Astrocyte (in vitro differentiated cells and primary cell): ENCODE results near the gene SLC38A6. TPM values are rescaled to one million over a fixed set of nuclear protein-coding genes. Genes with fewer than 3 reads are reported as not detected.

Experiments
- DNase-seq: peaks from one replicate; pipeline ENCODE4 v3.0.0-alpha.2; 2010; ENCODE audit warnings: low read depth
- FAIRE-seq: peaks from 2 replicates; lab custom pipeline; 2011; peaks lifted over from hg19 to GRCh38; lab: Jason Lieb, UNC
- H2AFZ ChIP-seq: 2 replicates; pipeline ENCODE4 v1.6.0; 2012; ENCODE audit warnings: low read depth, low read length, inconsistent platforms
- H3K27ac ChIP-seq: 2 replicates; pipeline ENCODE4 v1.5.1; 2011; ENCODE audit warnings: low read depth, low read length, inconsistent platforms
- H3K27me3 ChIP-seq: 2 replicates; pipeline ENCODE4 v1.6.0; 2011; ENCODE audit warnings: low read length, inconsistent platforms; ENCODE audit not compliant: insufficient read depth
- H3K36me3 ChIP-seq: 2 replicates; pipeline ENCODE4 v1.5.1; 2011; ENCODE audit warnings: low read length, inconsistent platforms; ENCODE audit not compliant: insufficient read depth
- H3K4me1 ChIP-seq: 2 replicates; pipeline ENCODE4 v1.5.1; 2011; ENCODE audit warnings: low read length, inconsistent platforms; ENCODE audit not compliant: insufficient read depth
- H3K4me2 ChIP-seq: 2 replicates; pipeline ENCODE4 v1.6.0; 2012; ENCODE audit warnings: low read length, inconsistent platforms
- H3K4me3 ChIP-seq: 2 replicates; pipeline ENCODE4 v1.5.1; 2011; ENCODE audit warnings: low read depth, mild to moderate bottlenecking, low read length, inconsistent platforms; ENCODE audit not compliant: insufficient read depth
- H3K79me2 ChIP-seq: 2 replicates; pipeline ENCODE4 v1.6.0; 2012; ENCODE audit warnings: mild to moderate bottlenecking, low read length, inconsistent platforms; ENCODE audit not compliant: insufficient read depth
- H3K9ac ChIP-seq: 2 replicates; pipeline ENCODE4 v1.6.0; 2012; ENCODE audit warnings: mild to moderate bottlenecking, low read length, inconsistent platforms
- H3K9me3 ChIP-seq: 2 replicates; pipeline ENCODE4 v1.5.1; 2012; ENCODE audit warnings: low read depth, mild to moderate bottlenecking, low read length, inconsistent platforms; ENCODE audit not compliant: insufficient read depth
- H4K20me1 ChIP-seq: 2 replicates; pipeline ENCODE4 v1.6.0; 2012; ENCODE audit warnings: low read length, inconsistent platforms; ENCODE audit not compliant: insufficient read depth
- H3K27ac Mint-ChIP-seq: one replicate; pipeline ENCODE4 v1.8.0; 2021; ENCODE audit warnings: mild to moderate bottlenecking, mixed read lengths; ENCODE audit not compliant: unreplicated experiment
- H3K27me3 Mint-ChIP-seq: one replicate; pipeline ENCODE4 v1.8.0; 2021; ENCODE audit warnings: low read depth, mixed read lengths; ENCODE audit not compliant: unreplicated experiment
- H3K36me3 Mint-ChIP-seq: one replicate; pipeline ENCODE4 v1.8.0; 2021; ENCODE audit warnings: low read depth, mixed read lengths; ENCODE audit not compliant: unreplicated experiment
- H3K4me1 Mint-ChIP-seq: one replicate; pipeline ENCODE4 v1.8.0; 2021; ENCODE audit warnings: low read depth, mixed read lengths; ENCODE audit not compliant: unreplicated experiment
- H3K4me3 Mint-ChIP-seq: one replicate; pipeline ENCODE4 v1.8.0; 2021; ENCODE audit warnings: mild to moderate bottlenecking, moderate library complexity, mixed read lengths; ENCODE audit not compliant: unreplicated experiment
- H3K9me3 Mint-ChIP-seq: one replicate; pipeline ENCODE4 v1.8.0; 2021; ENCODE audit warnings: mild to moderate bottlenecking, mixed read lengths; ENCODE audit not compliant: unreplicated experiment
- CTCF ChIP-seq: IDR thresholded peaks from 2 replicates; pipeline ENCODE4 v1.5.1; 2011; ENCODE audit warnings: low read depth, mild to moderate bottlenecking, inconsistent platforms, low read length, moderate library complexity; ENCODE audit not compliant: insufficient read depth
- EZH2 ChIP-seq: IDR thresholded peaks from 2 replicates; pipeline ENCODE4 v1.6.1; 2012; ENCODE audit warnings: mild to moderate bottlenecking, low read length, inconsistent platforms; ENCODE audit not compliant: insufficient read depth
- total RNA-seq: library from RNA; stranded (reverse); gene quantifications from 2 replicates; pipeline ENCODE4 v1.2.1, GENCODE V29; 2021

SLC38A6 gene
- total RNA-seq, 1 donor from 2014 or later, result 14.9 TPM

DNA sequence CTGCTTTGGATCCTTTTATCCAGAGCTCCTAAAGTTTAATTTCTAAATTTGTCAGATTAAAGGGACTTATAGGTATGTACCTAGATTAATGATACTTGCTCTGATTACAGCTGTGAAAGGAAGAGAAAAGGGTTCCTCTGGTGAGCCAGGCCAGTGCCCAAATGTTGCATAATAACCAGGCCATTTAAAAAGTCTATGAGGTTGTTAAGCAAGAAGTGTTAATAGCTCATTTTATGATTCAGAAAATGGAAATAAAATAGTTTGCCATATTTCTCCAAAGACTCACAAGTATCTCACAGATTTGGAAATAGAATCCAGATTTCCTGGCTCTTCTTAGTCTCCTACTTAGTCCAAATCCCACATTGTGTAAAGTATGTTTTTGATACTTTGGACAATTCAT is 67.6 kb downstream of the SLC38A6 start:
- H3K9me3 Mint-ChIP-seq, result peaks cover 5% of the 10 kb centered on the region
- DNase-seq (no peak), FAIRE-seq (no peak)
- Histone ChIP-seq H2AFZ (no peak overlapping the region), H3K4me3 (no peak overlapping the region), H3K4me2 (no peak overlapping the region), H3K36me3 (peaks cover 8% of the 10 kb centered on the region), H3K27ac (no peak overlapping the region), H3K79me2 (no peaks in the 10 kb centered on the region), H4K20me1 (no peaks in the 10 kb centered on the region), H3K27me3 (no peaks in the 10 kb centered on the region), H3K9me3 (no peaks in the 10 kb centered on the region), H3K4me1 (no peaks in the 10 kb centered on the region), H3K9ac (no peak overlapping the region)
- H3K36me3 Mint-ChIP-seq, result peaks cover 9% of the 10 kb centered on the region
- TF ChIP-seq EZH2, result no peak
- no peak for TF ChIP-seq CTCF
- H3K27ac Mint-ChIP-seq, result no peak overlapping the region
- H3K27me3 Mint-ChIP-seq, result no peaks in the 10 kb centered on the region
- H3K4me1 Mint-ChIP-seq, result peaks cover 4% of the 10 kb centered on the region
- no peak overlapping the region for H3K4me3 Mint-ChIP-seq

DNA sequence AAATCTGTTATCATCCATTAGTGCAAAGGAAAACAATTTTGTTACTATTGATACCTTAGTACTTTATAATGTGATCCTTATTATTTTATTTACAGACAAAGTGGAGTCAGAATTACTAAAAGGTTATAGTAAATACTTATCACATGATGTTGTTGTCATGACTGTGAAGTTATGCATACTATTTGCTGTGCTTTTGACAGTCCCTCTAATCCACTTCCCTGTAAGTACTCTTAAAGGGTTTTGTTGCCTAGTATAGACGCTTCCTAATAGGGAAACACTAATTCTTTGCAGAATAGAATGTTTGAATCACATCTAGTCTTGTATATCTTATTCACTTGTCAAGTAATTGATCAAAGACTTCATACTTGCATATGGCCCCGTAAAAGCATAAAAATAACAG is 69.4 kb downstream of the SLC38A6 start:
- Mint-ChIP-seq H3K4me1 (peaks cover 4% of the 10 kb centered on the region), H3K36me3 (peaks cover 13% of the 10 kb centered on the region), H3K27ac (no peak overlapping the region), H3K27me3 (no peaks in the 10 kb centered on the region), H3K9me3 (peaks cover 7% of the 10 kb centered on the region), H3K4me3 (no peak overlapping the region)
- Histone ChIP-seq H3K27me3 (no peaks in the 10 kb centered on the region), H3K79me2 (no peaks in the 10 kb centered on the region), H2AFZ (no peak overlapping the region), H3K9ac (no peak overlapping the region), H3K36me3 (peaks cover 8% of the 10 kb centered on the region), H3K9me3 (no peaks in the 10 kb centered on the region), H3K27ac (no peak overlapping the region), H3K4me1 (no peaks in the 10 kb centered on the region), H3K4me3 (no peak overlapping the region), H3K4me2 (no peak overlapping the region), H4K20me1 (no peaks in the 10 kb centered on the region)
- no peak for DNase-seq
- no peak for FAIRE-seq
- TF ChIP-seq CTCF (no peak), EZH2 (no peak)

DNA sequence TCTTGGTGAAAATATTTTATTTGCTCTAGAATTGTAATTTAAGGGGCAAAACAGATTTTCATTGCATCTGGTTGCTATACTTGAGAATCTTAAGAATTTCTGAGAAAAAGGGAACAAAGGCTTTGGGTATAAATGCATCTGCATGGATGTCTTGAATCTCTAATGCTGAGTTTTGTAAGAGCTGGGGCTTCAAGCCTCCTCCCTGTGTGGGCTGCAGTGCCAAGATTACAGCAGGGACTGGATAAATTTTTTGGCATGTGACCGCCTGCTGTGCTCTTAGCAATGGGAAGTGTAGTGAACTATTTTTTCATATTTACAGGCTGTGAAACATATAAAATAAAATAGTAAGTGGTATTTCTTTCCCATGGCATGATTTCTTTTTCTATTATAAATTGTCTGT is 70.0 kb downstream of the SLC38A6 start:
- Histone ChIP-seq H3K9ac (no peak overlapping the region), H3K36me3 (peaks cover 6% of the 10 kb centered on the region), H3K4me1 (no peaks in the 10 kb centered on the region), H3K4me2 (no peak overlapping the region), H3K79me2 (no peaks in the 10 kb centered on the region), H3K27ac (no peak overlapping the region), H3K9me3 (no peaks in the 10 kb centered on the region), H3K27me3 (no peaks in the 10 kb centered on the region), H2AFZ (no peak overlapping the region), H4K20me1 (no peaks in the 10 kb centered on the region), H3K4me3 (no peak overlapping the region)
- DNase-seq (no peak), FAIRE-seq (no peak)
- peaks cover 4% of the 10 kb centered on the region for H3K4me1 Mint-ChIP-seq
- TF ChIP-seq EZH2 (no peak), CTCF (no peak)
- H3K27ac Mint-ChIP-seq, result no peak overlapping the region
- H3K4me3 Mint-ChIP-seq, result no peak overlapping the region
- no peaks in the 10 kb centered on the region for H3K27me3 Mint-ChIP-seq
- peaks cover 13% of the 10 kb centered on the region for H3K36me3 Mint-ChIP-seq
- H3K9me3 Mint-ChIP-seq, result peaks cover 7% of the 10 kb centered on the region
